ENCODE data around the gene EPHX1. TPM values are rescaled to one million over a fixed set of nuclear protein-coding genes. Genes with fewer than 3 reads are reported as not detected.

Gene EPHX1
- total and polyA plus RNA-seq, 10 of the 15 experiments (the other 5 are each of a cell fraction or from before 2014, with no cell fraction given), result 0.33 to 2.9 (median 0.78) TPM; not detected in 2

GRCh38 chr1:225774281-225775147, 35.4 kb upstream of the EPHX1 start (continued):
- TF ChIP-seq ZNF687 (IDR thresholded peaks at IDR 0.05), result no peak
- TF ChIP-seq PML (IDR thresholded peaks at IDR 0.05; ENCODE audit: low read length), result no peak
- no peak for TF ChIP-seq RCOR1 (conservative IDR thresholded peaks at IDR 0.05; ENCODE audit: low read depth, low read length)
- TF ChIP-seq SPI1 (IDR thresholded peaks at IDR 0.05; ENCODE audit: borderline replicate concordance, insufficient read depth, low read depth, low read length), result no peak

GRCh38 chr1:225776294-225776693, 33.6 kb upstream of the EPHX1 start:
- FAIRE-seq (no peak), ATAC-seq (no peak)
- no peak overlapping the region for H2AFZ ChIP-seq (ENCODE audit: control insufficient read depth, low read depth, low read length)
- no peak for TF ChIP-seq ZBED1 (IDR thresholded peaks at IDR 0.05; ENCODE audit: borderline replicate concordance)
- no peak for TF ChIP-seq ZBTB11 (CRISPR knock-in tag; IDR thresholded peaks at IDR 0.05)
- no peak for TF ChIP-seq EGR1 (IDR thresholded peaks at IDR 0.05; ENCODE audit: borderline replicate concordance in 1 of 2, low read depth in 2 of 2, low read length in 2 of 2)
- no peak for TF ChIP-seq ZNF207 (IDR thresholded peaks at IDR 0.05; ENCODE audit: borderline replicate concordance)
- no peak for TF ChIP-seq TAF1 (IDR thresholded peaks at IDR 0.05; ENCODE audit: borderline replicate concordance, low read depth, low read length)
- no peak for TF ChIP-seq KAT2A (conservative IDR thresholded peaks at IDR 0.05; ENCODE audit: control insufficient read depth, low read depth, low read length)
- no peak for TF ChIP-seq BHLHE40 (IDR thresholded peaks at IDR 0.05; ENCODE audit: borderline replicate concordance in 1 of 2, low read depth in 2 of 2, low read length in 1 of 2)
- no peak for TF ChIP-seq CEBPB (IDR thresholded peaks at IDR 0.05; ENCODE audit: borderline replicate concordance in 1 of 2, low read depth in 2 of 2, low read length in 2 of 2)

More at GRCh38 chr1:225776294-225776693, 33.6 kb upstream of the EPHX1 start:
- SMC1A ChIA-PET (ENCODE audit: uncharacterized antibody, unreplicated experiment), result interaction anchor here (1.7 kb wide), 1 partner anchor 302 kb away, joined by 3 read pairs; no protein-coding TSS in a partner anchor
- H3K27me3 ChIP-seq (replicated peaks in 1 of 2; ENCODE audit: control insufficient read depth in 2 of 2, insufficient read depth in 2 of 2, low read length in 1 of 2), result no peaks in the 10 kb centered on the region
- H4K20me1 ChIP-seq (ENCODE audit: control insufficient read depth, insufficient read depth), result no peaks in the 10 kb centered on the region; the same call in 1 of the 2 replicates
- no TSS peak for BruUV-seq (replicated peaks)
- CTCF ChIA-PET, result interaction anchor here (1.0 to 6.2 kb wide), 5 partner anchors 10 to 302 kb away, joined by 3 to 57 read pairs (median 4); no protein-coding TSS in a partner anchor
- no peaks in the 10 kb centered on the region; the same call in 2 of the 3 replicates for H3K9me3 ChIP-seq (replicated peaks; ENCODE audit: control insufficient read depth, insufficient read depth, low read length)
- POLR2A ChIA-PET, result interaction anchor here (0.5 to 1.4 kb wide), 2 partner anchors 212 to 346 kb away, joined by 3 read pairs; no protein-coding TSS in a partner anchor
- 86% methylated on average over 4 of the region's 4 CpGs for WGBS (ENCODE audit: insufficient coverage, insufficient replicate concordance, low lambda C conversion rate, missing lambda C conversion rate)
- H3K9ac ChIP-seq (ENCODE audit: control insufficient read depth, insufficient read depth, low read length), result no peak overlapping the region
- H3K79me2 ChIP-seq (ENCODE audit: control insufficient read depth, insufficient read depth, low read length), result peaks cover 34% of the 10 kb centered on the region
- in situ Hi-C loops (cut with MboI) (loop anchor here (5.0 to 10.0 kb wide), 2 partner anchors 136 to 301 kb away; no protein-coding TSS in a partner anchor), intact Hi-C loops (cut with micrococcal nuclease; ENCODE audit: unreplicated experiment) (loop anchor here (5.0 to 10.0 kb wide), 2 partner anchors 146 to 339 kb away; partner anchors contain the start of gene PYCR2)
- H3K4me2 ChIP-seq (ENCODE audit: control insufficient read depth, insufficient read depth), result peak overlapping the region; percentile 73
- RAD21 ChIA-PET (ENCODE audit: unreplicated experiment), result interaction anchor here (1.1 to 5.2 kb wide), 3 partner anchors 9 to 134 kb away, joined by 4 to 39 read pairs (median 37); partner anchors contain the start of gene TMEM63A
- 0 out of 4 replicates have a peak, but pooled peaks cover 0 to 5% of the 10 kb centered on the region in 2 experiments for H3K36me3 ChIP-seq (ENCODE audit: control insufficient read depth in 2 of 2, insufficient read depth in 2 of 2, low read length in 1 of 2)
- no peak for DNase-seq (ENCODE audit: low read depth, low spot score)
- H3K27ac ChIP-seq (ENCODE audit: control insufficient read depth, insufficient read depth), result no peak overlapping the region
- no peak overlapping the region for H3K4me3 ChIP-seq
- no peaks in the 10 kb centered on the region for H3K4me1 ChIP-seq (ENCODE audit: control insufficient read depth, insufficient read depth, low read length)
